ENCODE results near the gene SH3PXD2A. TPM values are rescaled to one million over a fixed set of nuclear protein-coding genes. Genes with fewer than 3 reads are reported as not detected.

The SH3PXD2A gene
- total and polyA plus RNA-seq, 7 experiments from 2014 or later = 0.54 to 20.5 (median 9.9) TPM

DNA sequence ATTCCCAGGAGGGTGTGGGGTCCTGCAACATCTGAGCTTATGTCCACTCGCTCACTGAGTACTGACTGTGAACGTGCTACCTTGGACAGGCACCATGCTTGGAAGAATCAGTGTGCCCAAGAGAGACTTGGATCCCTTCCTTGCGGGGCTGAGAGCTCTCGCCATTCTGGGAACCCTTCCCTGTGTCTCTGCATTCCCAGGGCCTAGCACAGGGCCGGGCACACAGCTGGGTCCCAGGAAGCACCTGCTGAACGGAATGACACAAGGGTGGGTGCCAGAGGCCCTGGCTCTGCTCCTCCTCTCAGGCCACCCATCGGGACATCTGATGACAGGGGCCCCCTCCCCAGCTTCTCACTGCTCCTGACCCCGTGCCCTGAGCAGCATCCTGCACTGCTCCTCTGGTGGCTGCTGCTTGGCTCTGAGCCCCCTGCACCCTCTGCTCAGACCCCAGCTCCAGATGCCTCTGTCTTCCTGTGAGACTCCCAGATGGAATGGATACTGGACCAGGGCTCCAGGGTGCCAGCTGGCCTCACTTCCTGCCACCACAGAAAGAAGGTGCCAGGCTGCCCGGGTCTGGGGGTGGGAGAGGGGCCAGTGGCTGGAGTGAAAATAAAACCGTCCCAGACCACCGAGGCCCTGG, 232.3 kb downstream of the SH3PXD2A start:
- intact Hi-C loops (cut with micrococcal nuclease) = no loop called here
- no peak for ATAC-seq
- H3K4me1 ChIP-seq (ENCODE audit: control insufficient read depth in 2 of 2, insufficient read depth in 2 of 2, low read length in 2 of 2) = no peaks in the 10 kb centered on the region
- no peak overlapping the region for H3K4me3 ChIP-seq (ENCODE audit: low read length)
- no peaks in the 10 kb centered on the region for H3K27me3 Mint-ChIP-seq
- ChIA-PET CTCF (interaction anchor here (0.5 kb wide), 1 partner anchor 19 kb away, joined by 3 read pairs; no protein-coding TSS in a partner anchor), POLR2A (no interaction called here)
- no peaks in the 10 kb centered on the region for H3K9me3 Mint-ChIP-seq
- no peak for DNase-seq
- H3K27ac Mint-ChIP-seq = no peak overlapping the region
- no peak overlapping the region for H3K4me3 Mint-ChIP-seq
- no peak overlapping the region for H3K27ac ChIP-seq (ENCODE audit: low read depth, low read length)
- no peaks in the 10 kb centered on the region for H3K27me3 ChIP-seq (ENCODE audit: control insufficient read depth in 2 of 2, insufficient read depth in 2 of 2, low read length in 2 of 2)
- H3K36me3 ChIP-seq (ENCODE audit: control insufficient read depth in 2 of 3, insufficient read depth in 3 of 3, low read length in 3 of 3) = peaks cover 0 to 5% (median 0%) of the 10 kb centered on the region in 3 experiments
- no peaks in the 10 kb centered on the region for H3K9me3 ChIP-seq (ENCODE audit: control insufficient read depth in 2 of 3, low read length in 3 of 3)
- H3K4me1 Mint-ChIP-seq = peaks cover 0 to 2% (median 0%) of the 10 kb centered on the region in 7 donors
- H3K36me3 Mint-ChIP-seq = peaks cover 0 to 12% (median 3%) of the 10 kb centered on the region in 5 donors

DNA sequence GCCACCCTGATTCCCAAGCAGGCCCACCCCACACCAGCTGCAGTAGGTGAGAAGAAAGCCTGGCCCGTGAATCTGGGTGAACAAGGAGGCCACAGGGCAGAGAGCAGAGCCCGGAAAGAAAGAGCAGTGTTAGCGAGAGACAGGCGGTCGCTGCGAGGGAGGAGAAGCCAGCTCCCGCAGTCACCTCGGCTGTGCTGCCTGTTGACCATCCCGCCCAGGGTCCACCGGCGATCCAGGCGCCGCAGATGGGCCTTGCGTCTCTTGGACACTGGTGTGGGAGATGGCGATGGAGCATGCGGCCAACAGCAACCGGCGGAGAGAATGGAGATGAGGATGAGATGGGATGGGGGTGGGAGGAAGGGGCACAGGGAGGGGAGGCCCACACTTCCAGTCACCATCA, 233.1 kb downstream of the SH3PXD2A start:
- no peaks in the 10 kb centered on the region for H3K27me3 ChIP-seq (ENCODE audit: control insufficient read depth in 2 of 2, insufficient read depth in 2 of 2, low read length in 2 of 2)
- H3K4me1 ChIP-seq (ENCODE audit: control insufficient read depth in 2 of 2, insufficient read depth in 2 of 2, low read length in 2 of 2) = no peaks in the 10 kb centered on the region
- peaks cover 0 to 5% (median 3%) of the 10 kb centered on the region in 5 donors for H3K36me3 Mint-ChIP-seq
- peaks cover 0 to 5% (median 0%) of the 10 kb centered on the region in 3 experiments for H3K36me3 ChIP-seq (ENCODE audit: control insufficient read depth in 2 of 3, insufficient read depth in 3 of 3, low read length in 3 of 3)
- DNase-seq (no peak), ATAC-seq (no peak)
- H3K4me1 Mint-ChIP-seq = peaks cover 0 to 2% (median 0%) of the 10 kb centered on the region in 7 donors
- intact Hi-C loops (cut with micrococcal nuclease) = no loop called here
- ChIA-PET CTCF (no interaction called here), POLR2A (no interaction called here)
- no peak overlapping the region for H3K27ac ChIP-seq (ENCODE audit: low read depth, low read length)
- H3K27ac Mint-ChIP-seq = no peak overlapping the region
- H3K9me3 ChIP-seq (ENCODE audit: control insufficient read depth in 2 of 3, low read length in 3 of 3) = no peaks in the 10 kb centered on the region
- H3K27me3 Mint-ChIP-seq = no peaks in the 10 kb centered on the region
- no peaks in the 10 kb centered on the region for H3K9me3 Mint-ChIP-seq
- no peak overlapping the region for H3K4me3 Mint-ChIP-seq
- no peak overlapping the region for H3K4me3 ChIP-seq (ENCODE audit: low read length)

DNA sequence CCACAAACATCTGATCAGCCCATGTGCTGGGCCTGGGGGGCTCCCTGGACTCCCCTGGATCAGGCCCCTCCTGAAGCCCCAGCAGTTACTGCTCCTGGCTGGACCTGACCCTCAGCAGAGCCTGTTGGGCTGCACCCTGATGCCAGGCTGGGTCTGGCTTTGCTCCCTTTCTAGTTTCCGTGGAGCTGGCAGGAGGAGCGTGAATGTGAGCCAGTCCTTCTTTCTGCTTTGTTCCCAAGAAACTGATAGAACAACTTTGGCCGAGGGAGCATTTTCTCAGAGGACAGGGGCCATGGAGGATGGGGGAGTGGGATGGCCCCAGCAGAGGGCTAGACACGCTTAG, 233.6 kb downstream of the SH3PXD2A start:
- peaks cover 0 to 2% (median 0%) of the 10 kb centered on the region in 7 donors for H3K4me1 Mint-ChIP-seq
- peaks cover 0 to 5% (median 3%) of the 10 kb centered on the region in 5 donors for H3K36me3 Mint-ChIP-seq
- Histone ChIP-seq H3K36me3 (ENCODE audit: control insufficient read depth in 2 of 3, insufficient read depth in 3 of 3, low read length in 3 of 3) (peaks cover 0 to 10% (median 0%) of the 10 kb centered on the region in 3 experiments), H3K27me3 (ENCODE audit: control insufficient read depth in 2 of 2, insufficient read depth in 2 of 2, low read length in 2 of 2) (no peaks in the 10 kb centered on the region), H3K4me1 (ENCODE audit: control insufficient read depth in 2 of 2, insufficient read depth in 2 of 2, low read length in 2 of 2) (no peaks in the 10 kb centered on the region), H3K9me3 (ENCODE audit: control insufficient read depth in 2 of 3, low read length in 3 of 3) (no peaks in the 10 kb centered on the region), H3K27ac (ENCODE audit: low read depth, low read length) (no peak overlapping the region), H3K4me3 (ENCODE audit: low read length) (no peak overlapping the region)
- DNase-seq (no peak), ATAC-seq (no peak)
- no peak overlapping the region for H3K27ac Mint-ChIP-seq
- H3K27me3 Mint-ChIP-seq = no peaks in the 10 kb centered on the region
- no peak overlapping the region for H3K4me3 Mint-ChIP-seq
- CTCF ChIA-PET = no interaction called here
- intact Hi-C loops (cut with micrococcal nuclease) = no loop called here
- no peaks in the 10 kb centered on the region for H3K9me3 Mint-ChIP-seq
- POLR2A ChIA-PET = no interaction called here

DNA sequence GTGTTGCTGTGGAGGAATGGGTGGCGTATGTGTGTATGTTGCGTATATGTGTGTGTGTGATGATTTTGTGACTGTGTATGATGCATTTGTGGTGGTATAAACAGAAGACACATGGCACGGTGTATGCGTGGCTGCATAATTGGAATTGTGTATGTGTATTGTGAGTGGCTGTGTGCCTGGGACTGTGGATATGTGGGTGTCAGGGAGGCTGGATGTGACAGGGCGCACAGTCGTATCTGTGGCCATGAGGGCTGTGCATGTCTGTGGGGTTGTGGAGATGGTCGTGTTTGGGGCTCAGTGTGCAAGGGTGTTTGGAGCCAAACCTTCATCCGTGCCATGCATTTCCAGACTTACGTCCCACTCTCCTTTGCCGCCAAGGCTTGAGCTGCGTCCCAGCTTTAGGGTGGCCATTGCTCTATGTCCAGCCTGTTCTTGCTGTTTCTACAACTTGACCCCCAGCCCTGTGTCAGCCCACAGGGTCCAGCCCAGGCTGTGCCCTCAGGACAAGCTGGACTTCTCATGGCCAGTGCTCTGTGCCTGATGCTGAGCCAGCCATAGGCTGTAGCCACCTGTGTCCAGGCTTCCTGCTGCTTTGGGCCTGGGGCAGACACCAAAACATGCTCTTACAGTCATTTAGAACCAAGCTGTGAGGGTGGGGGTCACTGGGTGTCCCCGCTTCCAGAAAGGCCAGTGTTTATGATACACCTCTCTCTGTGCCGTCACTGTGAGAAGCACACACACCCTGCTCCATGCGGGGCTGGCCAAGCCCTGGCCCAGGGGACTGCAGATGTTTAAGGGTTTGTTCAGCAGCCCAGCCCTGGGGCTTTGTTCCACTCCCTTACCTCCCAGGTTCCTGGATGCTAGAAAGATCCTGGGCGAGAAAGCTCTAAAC, 234.2 kb downstream of the SH3PXD2A start:
- ChIA-PET CTCF (no interaction called here), POLR2A (no interaction called here)
- intact Hi-C loops (cut with micrococcal nuclease) = no loop called here
- H3K4me1 ChIP-seq (ENCODE audit: control insufficient read depth in 2 of 2, insufficient read depth in 2 of 2, low read length in 2 of 2) = no peaks in the 10 kb centered on the region
- Mint-ChIP-seq H3K9me3 (no peaks in the 10 kb centered on the region), H3K36me3 (peaks cover 0 to 5% (median 3%) of the 10 kb centered on the region in 5 donors), H3K4me3 (no peak overlapping the region), H3K27ac (no peak overlapping the region), H3K27me3 (no peaks in the 10 kb centered on the region), H3K4me1 (peaks cover 0 to 2% (median 0%) of the 10 kb centered on the region in 7 donors)
- no peak for ATAC-seq
- no peak overlapping the region for H3K27ac ChIP-seq (ENCODE audit: low read depth, low read length)
- H3K4me3 ChIP-seq (ENCODE audit: low read length) = no peak overlapping the region
- H3K9me3 ChIP-seq (ENCODE audit: control insufficient read depth in 2 of 3, low read length in 3 of 3) = no peaks in the 10 kb centered on the region
- no peak for DNase-seq
- H3K27me3 ChIP-seq (ENCODE audit: control insufficient read depth in 2 of 2, insufficient read depth in 2 of 2, low read length in 2 of 2) = no peaks in the 10 kb centered on the region
- peaks cover 0 to 11% (median 0%) of the 10 kb centered on the region in 3 experiments for H3K36me3 ChIP-seq (ENCODE audit: control insufficient read depth in 2 of 3, insufficient read depth in 3 of 3, low read length in 3 of 3)

DNA sequence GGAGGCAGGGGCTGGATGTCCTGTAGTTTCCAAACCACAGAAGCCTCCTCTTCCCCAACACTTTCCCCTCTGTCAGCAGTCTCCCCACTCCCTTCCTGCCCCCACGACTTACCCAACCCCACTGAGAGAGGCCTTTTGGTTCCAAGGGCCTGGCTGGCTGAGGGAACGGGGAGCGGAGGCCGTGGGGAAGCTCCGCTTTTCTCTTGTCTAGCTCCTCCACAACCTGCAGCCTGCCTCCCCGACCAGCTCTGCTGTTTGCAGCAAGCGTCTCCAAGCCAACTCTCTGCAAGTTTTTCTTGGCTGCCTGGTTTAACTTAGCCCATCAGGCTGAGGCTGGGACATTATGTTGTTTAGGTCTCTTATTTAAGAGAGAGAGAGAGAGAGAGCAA, 235.0 kb downstream of the SH3PXD2A start:
- Mint-ChIP-seq H3K4me1 (peaks cover 0 to 3% (median 0%) of the 10 kb centered on the region in 7 donors), H3K36me3 (peaks cover 0 to 5% (median 0%) of the 10 kb centered on the region in 5 donors), H3K4me3 (no peak overlapping the region), H3K9me3 (no peaks in the 10 kb centered on the region), H3K27ac (no peak overlapping the region), H3K27me3 (no peaks in the 10 kb centered on the region)
- intact Hi-C loops (cut with micrococcal nuclease) = no loop called here
- ChIA-PET POLR2A (no interaction called here), CTCF (no interaction called here)
- H3K9me3 ChIP-seq (ENCODE audit: control insufficient read depth in 2 of 3, low read length in 3 of 3) = no peaks in the 10 kb centered on the region
- H3K4me3 ChIP-seq (ENCODE audit: low read length) = no peak overlapping the region
- H3K4me1 ChIP-seq (ENCODE audit: control insufficient read depth in 2 of 2, insufficient read depth in 2 of 2, low read length in 2 of 2) = no peaks in the 10 kb centered on the region
- no peak for DNase-seq
- no peak overlapping the region for H3K27ac ChIP-seq (ENCODE audit: low read depth, low read length)
- H3K36me3 ChIP-seq (ENCODE audit: control insufficient read depth in 2 of 3, insufficient read depth in 3 of 3, low read length in 3 of 3) = peaks cover 0 to 11% (median 0%) of the 10 kb centered on the region in 3 experiments
- H3K27me3 ChIP-seq (ENCODE audit: control insufficient read depth in 2 of 2, insufficient read depth in 2 of 2, low read length in 2 of 2) = no peaks in the 10 kb centered on the region
- no peak for ATAC-seq

DNA sequence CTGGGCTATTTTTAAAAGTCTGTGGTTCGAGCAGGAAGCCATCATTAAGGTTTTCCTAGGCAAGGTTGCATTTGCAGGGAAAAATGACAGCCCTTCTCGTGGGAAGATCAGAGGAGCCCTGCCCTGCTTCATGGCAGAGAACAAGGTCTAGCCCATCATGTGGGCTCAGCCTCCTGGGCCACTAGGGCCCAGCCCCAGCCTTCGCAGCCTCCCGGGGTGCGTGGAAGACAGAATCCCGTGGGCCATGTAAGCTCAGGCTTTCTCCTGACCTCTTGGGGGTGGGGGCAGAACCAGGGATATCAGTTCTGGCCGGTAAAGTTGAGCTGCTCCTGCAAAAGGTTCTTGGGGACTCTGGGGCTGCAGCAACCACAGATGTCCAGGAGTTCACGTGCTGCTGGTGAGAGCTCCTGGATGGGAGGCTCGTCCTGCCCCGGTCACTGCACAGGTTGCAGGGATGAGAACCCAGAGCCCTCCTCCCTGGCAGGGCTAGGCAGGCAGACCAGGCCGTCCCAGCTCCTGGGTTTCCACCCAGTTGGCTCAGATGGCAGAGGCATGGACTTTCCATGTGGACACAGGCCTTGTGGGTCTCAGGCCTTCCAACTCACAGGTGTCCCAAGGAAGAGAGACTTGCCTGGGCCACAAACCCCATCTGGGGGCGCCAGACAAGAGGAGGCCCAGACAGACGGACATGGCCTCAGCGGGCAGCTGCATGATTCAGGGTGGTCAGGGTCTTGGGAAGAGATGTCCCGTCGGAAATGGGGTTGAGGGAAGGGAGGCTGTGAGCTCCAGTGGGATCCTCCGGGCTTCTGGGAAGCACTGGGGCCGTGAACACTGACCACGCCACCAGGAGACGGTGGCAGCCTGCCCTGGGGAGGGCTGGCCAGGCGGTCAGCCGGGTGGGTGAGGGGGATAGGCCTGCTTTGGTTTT, 235.7 kb downstream of the SH3PXD2A start:
- no peak for DNase-seq
- no peaks in the 10 kb centered on the region for H3K27me3 Mint-ChIP-seq
- H3K27me3 ChIP-seq (ENCODE audit: control insufficient read depth in 2 of 2, insufficient read depth in 2 of 2, low read length in 2 of 2) = no peaks in the 10 kb centered on the region
- ChIA-PET CTCF (interaction anchor here (0.6 to 0.8 kb wide), 2 partner anchors 67 to 868 kb away, joined by 3 to 4 read pairs; no protein-coding TSS in a partner anchor), POLR2A (no interaction called here)
- peaks cover 0 to 11% (median 0%) of the 10 kb centered on the region in 3 experiments for H3K36me3 ChIP-seq (ENCODE audit: control insufficient read depth in 2 of 3, insufficient read depth in 3 of 3, low read length in 3 of 3)
- H3K27ac Mint-ChIP-seq = no peak overlapping the region
- no peaks in the 10 kb centered on the region for H3K4me1 ChIP-seq (ENCODE audit: control insufficient read depth in 2 of 2, insufficient read depth in 2 of 2, low read length in 2 of 2)
- H3K36me3 Mint-ChIP-seq = peaks cover 0 to 8% (median 1%) of the 10 kb centered on the region in 5 donors
- no peak overlapping the region for H3K4me3 ChIP-seq (ENCODE audit: low read length)
- no peak for ATAC-seq
- H3K9me3 Mint-ChIP-seq = no peaks in the 10 kb centered on the region
- no peaks in the 10 kb centered on the region for H3K9me3 ChIP-seq (ENCODE audit: control insufficient read depth in 2 of 3, low read length in 3 of 3)
- H3K27ac ChIP-seq (ENCODE audit: low read depth, low read length) = no peak overlapping the region
- H3K4me1 Mint-ChIP-seq = peaks cover 0 to 5% (median 0%) of the 10 kb centered on the region in 7 donors
- H3K4me3 Mint-ChIP-seq = no peak overlapping the region
- intact Hi-C loops (cut with micrococcal nuclease) = no loop called here
